Ramos (cell line): ENCODE data around the gene PTPRN2.
"Not testable (repeated sequence)": the region's sequence is repeated elsewhere in the genome, so short reads cannot be mapped to it uniquely, and the experiment has no call there.

Experiments used
- in situ Hi-C: fragments of 300-500 bp; cut with MboI; formaldehyde crosslinking; loops from one replicate; pipeline ENCODE4 v1.14.3; 2022; ENCODE audit warnings: low sequenced_read_pairs; ENCODE audit not compliant: unreplicated experiment

The PTPRN2 gene

DNA sequence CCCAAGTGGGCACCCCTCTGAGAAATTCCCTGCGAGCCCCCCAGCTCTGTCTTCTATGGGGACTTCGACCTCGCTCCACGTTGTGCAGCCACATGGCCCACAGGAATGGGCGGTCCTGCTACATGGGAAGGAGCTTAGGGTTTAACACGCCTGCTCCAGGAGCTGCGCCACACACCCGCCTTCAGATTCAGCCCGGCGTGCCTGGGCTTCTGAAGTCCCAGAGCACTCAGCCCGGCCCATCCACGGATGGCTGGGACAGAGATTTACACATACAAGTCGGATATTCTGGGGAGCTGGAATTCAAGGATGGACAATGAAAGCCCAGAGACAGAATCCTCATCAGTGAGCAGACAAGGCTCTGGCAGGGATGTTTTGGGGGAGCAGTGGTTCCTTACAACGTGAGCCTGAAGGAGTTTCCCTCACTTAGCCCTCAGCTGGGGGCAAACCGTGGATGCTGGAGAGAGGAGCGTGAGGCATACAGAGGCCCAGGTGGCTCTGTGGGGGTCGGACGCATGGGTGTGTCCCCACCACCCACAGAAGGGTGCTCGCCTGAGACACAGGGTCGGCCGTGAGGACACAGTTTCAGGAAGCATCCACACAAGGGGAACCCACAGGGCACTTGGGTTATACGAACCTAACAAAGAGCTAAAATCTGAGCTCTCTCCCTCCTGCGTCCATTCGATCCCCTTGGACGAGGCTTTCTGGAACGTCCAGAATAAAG is 877.9 kb downstream of the PTPRN2 start:
- in situ Hi-C loops: no loop called here

GRCh38 chr7:157708919-157709295 is 878.7 kb downstream of the PTPRN2 start:
- in situ Hi-C loops: no loop called here

DNA sequence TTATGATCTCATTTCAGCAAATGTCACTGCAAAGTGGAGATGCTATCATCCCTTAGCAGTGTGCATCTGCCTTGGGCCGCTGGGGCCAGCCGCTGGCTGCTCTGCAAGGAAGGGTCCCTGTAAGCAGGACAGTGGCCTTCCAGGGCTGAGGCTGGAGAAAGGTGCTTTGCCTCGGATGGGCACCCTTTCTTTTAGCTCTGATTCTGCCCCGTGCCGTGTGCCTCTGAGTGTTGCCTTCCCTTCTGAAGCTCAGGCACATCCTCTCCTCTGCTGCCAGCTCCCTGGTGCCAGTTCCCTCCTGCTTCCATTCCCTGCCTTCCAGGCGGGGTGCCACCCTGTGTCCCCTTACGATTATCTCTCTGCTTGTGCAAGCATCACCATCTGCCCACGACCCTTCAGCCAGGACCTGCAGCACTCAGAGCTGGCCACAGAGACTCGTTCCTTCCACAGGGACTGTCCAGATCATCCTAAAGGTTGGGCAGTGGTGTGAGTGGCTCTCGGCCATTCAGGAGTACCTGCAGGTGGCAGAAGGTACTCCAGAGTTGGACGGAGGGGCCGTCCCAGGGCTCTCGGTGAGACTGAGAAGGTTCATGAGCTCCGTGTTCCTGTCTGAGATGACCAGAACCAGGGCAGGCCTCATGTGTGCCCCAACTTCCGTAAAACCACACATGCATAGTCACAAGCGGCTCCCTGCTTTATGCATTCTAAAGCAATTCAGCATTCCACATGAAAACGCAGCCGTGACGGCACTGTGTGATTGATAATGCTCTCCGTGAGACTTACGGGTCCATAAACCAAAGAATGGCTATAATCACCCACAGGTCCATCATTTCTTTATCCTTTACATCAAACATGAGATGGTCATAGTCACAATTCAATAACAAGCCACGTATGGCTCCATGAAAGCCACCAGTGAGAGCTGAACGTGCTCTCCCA is 879.4 kb downstream of the PTPRN2 start:
- in situ Hi-C loops: no loop called here

- in situ Hi-C loops: no loop called here
These were observed 883.3 kb downstream of the PTPRN2 start for GRCh38 chr7:157704365-157704764.

DNA sequence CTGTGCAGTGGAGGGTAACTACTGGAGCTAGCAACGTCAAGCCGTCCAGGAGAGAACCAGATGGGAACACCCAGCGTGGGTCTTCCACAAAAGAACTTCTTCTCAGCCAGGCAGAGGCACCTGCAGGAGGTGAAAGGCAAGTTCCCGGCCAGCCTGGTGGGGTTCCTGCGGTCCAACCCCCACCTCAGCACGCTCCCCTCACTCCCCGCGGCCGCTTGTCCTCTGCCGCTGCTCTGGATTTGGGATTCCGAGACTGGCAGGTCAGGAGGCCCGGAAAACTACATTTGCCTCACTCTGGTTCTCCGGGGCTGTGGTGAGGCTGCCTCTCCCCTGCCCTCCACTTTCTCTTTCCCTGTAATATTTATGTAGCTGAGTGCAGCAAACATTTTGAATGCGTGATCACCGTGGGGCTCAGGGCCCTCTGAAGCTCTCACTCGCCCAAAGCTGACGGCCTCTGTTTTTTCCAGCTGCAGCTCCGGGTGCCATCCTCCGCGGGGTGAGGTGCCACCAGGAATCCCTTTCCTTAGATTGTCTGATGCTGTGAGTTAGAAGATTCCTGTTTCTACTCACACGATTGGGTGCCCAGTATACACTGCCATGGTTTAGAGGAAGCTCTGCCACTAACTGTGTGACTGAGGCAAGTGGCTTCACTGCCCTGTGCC is 884.0 kb downstream of the PTPRN2 start:
- in situ Hi-C loops: no loop called here

- in situ Hi-C loops: no loop called here
These were observed 884.5 kb downstream of the PTPRN2 start for GRCh38 chr7:157703131-157703530.

- in situ Hi-C loops: no loop called here
These were observed 885.2 kb downstream of the PTPRN2 start for GRCh38 chr7:157702311-157703023.

- in situ Hi-C loops: not testable (repeated sequence)
These were observed 886.0 kb downstream of the PTPRN2 start for GRCh38 chr7:157701395-157702180.

- in situ Hi-C loops: no loop called here
These were observed 887.2 kb downstream of the PTPRN2 start for GRCh38 chr7:157700231-157701005.

DNA sequence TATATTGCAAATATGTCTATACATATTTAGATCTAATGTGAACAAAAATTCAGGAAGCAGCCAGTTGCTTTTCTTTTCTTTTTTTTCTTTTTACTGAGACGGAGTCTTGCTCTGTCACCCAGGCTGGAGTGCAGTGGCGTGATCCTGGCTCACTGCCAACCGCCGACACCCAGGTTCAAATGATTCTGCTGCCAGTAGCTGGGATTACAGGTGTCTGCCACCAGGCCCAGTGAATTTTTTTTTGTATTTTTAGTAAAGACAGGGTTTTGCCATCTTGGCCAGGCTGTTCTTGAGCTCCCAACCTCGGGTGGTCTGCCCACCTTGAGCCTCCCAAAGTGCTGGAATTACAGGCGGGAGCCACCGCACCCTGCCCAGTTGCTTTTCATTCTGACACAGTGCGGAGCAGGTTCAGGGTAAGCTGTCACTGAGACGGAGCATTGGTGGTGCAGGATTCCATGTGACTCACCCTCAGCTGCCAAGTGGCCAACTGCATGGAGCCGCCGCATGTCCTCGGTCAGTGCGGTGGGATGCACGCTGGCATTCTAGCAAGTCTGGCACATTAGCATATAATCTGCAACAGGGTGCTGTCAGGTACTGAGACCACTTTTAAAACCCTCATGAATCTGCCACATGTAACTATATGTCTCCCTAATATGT is 888.1 kb downstream of the PTPRN2 start:
- in situ Hi-C loops: no loop called here

DNA sequence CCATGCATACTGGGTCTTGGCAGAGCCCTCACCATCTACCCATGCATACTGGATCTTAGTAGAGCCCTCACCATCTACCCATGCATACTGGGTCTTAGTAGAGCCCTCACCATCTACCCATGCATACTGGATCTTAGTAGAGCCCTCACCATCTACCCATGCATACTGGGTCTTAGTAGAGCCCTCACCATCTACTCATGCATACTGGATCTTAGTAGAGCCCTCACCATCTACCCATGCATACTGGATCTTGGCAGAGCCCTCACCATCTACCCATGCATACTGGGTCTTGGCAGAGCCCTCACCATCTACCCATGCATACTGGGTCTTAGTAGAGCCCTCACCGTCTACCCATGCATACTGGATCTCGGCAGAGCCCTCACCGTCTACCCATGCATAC is 890.3 kb downstream of the PTPRN2 start:
- in situ Hi-C loops: not testable (repeated sequence)

DNA sequence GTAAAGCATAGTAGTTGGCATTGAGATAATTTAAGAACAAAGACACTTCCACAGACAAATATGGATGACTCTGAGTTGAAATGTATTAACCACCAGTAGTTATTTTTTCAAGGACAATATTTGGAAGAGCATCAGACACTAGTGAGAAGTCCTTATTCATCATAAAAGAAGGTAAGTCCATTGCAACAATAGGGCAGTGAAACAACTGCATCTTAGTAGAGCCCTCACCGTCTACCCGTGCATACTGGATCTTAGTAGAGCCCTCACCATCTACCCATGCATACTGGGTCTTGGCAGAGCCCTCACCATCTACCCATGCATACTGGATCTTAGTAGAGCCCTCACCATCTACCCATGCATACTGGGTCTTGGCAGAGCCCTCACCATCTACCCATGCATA is 892.0 kb downstream of the PTPRN2 start:
- in situ Hi-C loops: not testable (repeated sequence)

DNA sequence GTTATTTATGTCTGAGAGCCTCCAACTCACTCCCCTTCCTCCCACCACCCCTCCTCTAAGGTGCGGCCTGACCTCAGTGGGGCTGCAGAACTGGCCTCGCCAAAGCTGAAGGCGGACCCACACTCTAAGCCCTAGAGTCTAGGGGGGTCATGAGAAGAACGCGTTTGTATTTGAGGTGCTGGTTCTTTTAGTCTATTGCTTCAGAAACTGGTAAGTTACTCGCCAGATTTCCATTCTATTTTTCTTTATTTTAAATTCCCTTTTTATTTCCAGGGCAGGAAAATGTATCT is 893.3 kb downstream of the PTPRN2 start:
- in situ Hi-C loops: no loop called here

DNA sequence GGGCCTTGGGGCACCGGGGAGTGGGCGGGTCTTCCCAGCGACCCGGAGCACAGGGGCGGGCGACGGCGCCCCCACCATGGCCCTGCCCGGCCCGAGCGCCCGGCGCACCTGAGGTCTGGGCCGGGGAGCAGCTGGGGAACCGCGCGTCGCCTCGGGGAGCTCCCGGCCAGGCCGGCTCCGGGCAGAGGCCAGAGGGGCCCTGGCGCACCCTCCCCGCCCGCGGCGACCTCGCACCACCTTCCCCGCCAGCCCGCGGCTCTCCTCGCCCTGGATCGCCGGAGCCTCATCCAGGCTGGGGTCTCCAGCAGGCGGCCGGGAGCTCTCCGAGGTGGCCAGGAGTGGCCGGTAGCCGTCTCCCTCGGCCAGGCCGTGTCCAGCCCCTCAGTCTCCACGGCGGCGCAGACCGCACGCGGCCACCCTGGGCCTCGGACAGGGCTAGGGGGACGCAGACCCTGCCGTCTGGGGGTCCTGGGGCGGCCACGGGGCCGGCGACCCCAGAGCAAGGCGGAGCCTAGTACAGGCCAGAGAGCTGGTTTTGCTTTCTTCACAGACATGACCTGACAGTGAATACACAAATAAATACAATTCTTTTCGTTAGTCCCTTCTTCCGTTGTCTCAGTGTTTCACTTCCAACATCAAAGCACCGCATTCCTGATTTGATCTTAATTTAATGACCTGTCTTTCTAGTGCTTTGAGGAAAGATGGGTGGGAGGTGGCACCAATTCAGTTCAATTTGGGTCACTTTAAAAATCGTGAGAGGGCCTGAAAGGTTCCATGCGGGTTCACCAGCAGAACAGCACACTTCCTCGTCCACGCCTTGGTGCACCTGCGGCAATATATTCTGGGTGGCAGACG is 893.9 kb downstream of the PTPRN2 start:
- in situ Hi-C loops: no loop called here

DNA sequence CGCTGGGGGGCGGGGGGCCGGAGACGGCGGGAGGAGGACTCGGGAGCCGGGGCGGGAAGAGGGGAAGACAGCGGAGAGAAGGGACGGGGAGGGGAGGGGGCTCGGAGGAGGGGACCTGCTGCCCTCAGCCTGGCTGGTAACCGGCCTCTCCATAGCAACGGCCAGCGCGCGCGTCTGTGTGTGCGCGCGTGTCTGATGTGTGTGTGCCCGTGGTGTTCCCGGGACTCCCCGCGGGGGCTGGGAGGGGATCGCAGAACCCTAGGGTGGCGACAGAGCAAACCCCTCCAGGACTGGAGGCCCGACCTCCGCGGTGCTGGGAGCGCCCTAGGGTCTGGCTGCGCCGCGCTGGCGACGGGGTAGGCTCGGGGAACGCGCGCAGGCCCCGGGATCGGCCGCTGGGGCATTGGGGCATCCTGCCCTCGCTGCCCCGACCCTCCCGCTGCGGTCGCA is 894.5 kb downstream of the PTPRN2 start:
- in situ Hi-C loops: no loop called here

DNA sequence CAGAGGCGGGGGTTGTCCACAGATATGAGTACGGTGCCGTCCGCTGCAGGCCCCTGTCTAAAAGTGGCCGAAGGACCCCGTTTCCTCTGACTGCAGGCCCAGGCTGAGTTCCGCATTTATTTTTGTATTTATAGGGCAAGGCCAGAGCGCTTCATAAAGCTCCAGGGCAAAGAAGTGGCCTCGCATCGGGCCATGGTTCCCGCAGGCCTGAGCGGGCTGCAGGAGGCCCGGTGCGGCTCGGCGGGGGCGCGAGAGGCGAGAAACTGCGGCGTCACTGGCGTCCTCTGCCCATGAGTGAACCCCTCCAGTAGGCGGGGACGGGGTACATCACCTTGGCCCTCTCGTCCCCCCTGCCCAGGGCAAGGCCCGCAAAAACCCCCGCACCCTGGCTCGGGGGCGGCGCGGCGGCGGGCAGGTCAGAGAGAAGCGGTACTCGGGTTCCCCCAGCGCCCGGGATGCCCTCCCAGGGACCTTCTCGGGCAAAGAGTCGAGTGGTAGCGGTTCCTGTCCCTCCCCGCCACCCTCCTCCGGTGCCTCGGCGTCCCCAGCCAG is 895.1 kb downstream of the PTPRN2 start:
- in situ Hi-C loops: no loop called here
